Measurements from ENCODE around the gene RGS16.

DNA sequence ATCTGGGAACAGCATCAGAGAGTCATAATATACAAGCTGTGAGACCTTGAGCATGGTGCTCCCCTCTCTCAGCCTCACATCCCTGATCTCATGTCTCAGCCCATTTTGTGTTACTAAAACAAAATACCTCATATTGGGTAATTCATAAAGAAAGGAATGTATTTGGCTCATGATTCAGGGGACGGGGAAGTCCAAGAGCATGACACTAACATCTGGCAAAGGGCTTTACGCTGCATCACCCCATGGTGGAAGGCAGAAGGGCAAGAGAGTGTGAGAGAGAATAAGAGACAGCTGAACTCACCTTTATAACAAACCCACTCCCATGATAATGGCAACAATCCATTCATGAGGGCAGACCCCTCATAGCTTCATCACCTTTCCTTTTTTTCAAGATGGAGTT lies 51.7 kb downstream of the RGS16 start:
- no peak for TF ChIP-seq CTCF (IDR thresholded peaks at IDR 0.05)
- no peak for TF ChIP-seq POLR2A (IDR thresholded peaks at IDR 0.05)
- no peak for TF ChIP-seq POLR2AphosphoS5 (IDR thresholded peaks at IDR 0.05)
- TF ChIP-seq EP300 (IDR thresholded peaks at IDR 0.05): no peak

Measured in stomach (tissue), 4 donors.